Fibroblast of the aortic adventitia (primary cell): ENCODE results near the gene ELL2. TPM values are rescaled to one million over a fixed set of nuclear protein-coding genes. Genes with fewer than 3 reads are reported as not detected.

ENCODE experiments used
- DNase-seq: peaks from one replicate; pipeline ENCODE4 v3.0.0-alpha.2; 2010; ENCODE audit warnings: low read depth
- H3K4me3 ChIP-seq: 2 replicates; pipeline ENCODE4 v1.5.1; 2011; ENCODE audit warnings: low read depth, mild to moderate bottlenecking, control low read depth, low read length, moderate library complexity
- total RNA-seq: library from RNA; depleted of rRNA; stranded (reverse); fragments of >200 nt; gene quantifications from 2 replicates; pipeline ENCODE4 v1.2.3, GENCODE V29; 2012; ENCODE audit warnings: low replicate concordance
- TF ChIP-seq, protein P1 (sequence below): IDR thresholded peaks from 2 replicates; pipeline ENCODE4 v1.5.1; 2011; ENCODE audit warnings: mild to moderate bottlenecking, low read length, control low read depth, inconsistent platforms; ENCODE audit not compliant: insufficient read depth

Gene ELL2
- total RNA-seq, 1 donor: 51.1 TPM

DNA sequence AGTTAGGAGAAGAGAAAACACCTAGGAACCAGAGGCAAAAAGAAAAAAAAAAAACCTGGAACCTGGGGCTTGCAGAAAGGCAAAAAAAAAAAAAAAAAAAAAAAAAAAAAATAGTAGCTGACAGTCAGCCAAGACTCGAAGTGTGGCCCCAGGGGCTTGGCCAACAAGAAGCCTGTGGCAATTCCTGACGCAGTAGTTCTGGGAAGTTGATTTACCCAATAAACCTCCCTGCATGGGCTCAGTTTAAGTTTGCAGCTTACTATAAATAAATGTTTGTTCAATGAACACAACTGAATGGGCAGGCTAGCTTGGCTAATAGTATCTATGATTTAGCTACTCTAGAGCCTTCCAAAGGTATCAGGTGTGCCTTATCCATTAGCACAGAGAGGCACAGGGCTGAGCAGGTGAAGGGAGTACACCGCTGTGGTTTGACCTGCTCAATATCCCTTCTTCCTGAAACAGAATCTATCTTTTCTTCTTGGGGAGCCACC is 117.9 kb downstream of the ELL2 start:
- peak; percentile 73 for DNase-seq
- TF ChIP-seq, protein P1, sequence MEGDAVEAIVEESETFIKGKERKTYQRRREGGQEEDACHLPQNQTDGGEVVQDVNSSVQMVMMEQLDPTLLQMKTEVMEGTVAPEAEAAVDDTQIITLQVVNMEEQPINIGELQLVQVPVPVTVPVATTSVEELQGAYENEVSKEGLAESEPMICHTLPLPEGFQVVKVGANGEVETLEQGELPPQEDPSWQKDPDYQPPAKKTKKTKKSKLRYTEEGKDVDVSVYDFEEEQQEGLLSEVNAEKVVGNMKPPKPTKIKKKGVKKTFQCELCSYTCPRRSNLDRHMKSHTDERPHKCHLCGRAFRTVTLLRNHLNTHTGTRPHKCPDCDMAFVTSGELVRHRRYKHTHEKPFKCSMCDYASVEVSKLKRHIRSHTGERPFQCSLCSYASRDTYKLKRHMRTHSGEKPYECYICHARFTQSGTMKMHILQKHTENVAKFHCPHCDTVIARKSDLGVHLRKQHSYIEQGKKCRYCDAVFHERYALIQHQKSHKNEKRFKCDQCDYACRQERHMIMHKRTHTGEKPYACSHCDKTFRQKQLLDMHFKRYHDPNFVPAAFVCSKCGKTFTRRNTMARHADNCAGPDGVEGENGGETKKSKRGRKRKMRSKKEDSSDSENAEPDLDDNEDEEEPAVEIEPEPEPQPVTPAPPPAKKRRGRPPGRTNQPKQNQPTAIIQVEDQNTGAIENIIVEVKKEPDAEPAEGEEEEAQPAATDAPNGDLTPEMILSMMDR: no peak
- H3K4me3 ChIP-seq: no peak overlapping the region

DNA sequence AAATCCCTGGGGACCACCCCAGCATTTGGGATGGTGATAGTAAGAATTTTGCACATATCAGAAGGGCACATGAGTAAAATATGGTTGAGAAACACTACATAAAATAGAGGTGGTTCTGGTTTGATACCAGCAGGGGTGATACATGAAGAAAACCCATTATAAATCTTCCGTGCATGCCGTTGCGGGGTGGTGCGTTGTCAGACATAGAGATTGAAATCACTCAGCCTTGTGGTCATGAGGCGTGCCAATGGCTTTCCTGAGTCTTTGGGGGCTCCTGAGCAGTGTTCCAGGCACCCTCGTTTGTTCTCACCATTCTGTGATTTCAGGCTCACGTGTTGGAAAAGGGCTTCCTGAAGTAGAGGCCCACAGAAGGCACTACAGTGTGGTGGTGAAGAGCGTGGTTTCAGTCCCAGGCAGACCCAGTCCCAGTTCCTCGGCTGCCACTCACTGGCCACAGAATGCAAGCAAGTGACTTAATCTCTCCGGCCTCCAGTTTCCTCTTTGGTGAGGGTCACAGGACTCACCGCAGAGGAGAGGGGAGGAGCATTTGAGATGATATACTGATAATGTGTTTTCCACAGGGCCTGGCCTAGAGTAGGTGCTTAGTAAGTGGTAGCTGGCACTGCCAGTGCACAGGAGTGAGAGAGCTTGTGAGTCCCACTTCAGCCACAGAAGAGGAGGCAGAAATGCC is 118.7 kb downstream of the ELL2 start:
- TF ChIP-seq, protein P1: no peak
- no peak overlapping the region for H3K4me3 ChIP-seq
- peak; percentile 41 for DNase-seq

DNA sequence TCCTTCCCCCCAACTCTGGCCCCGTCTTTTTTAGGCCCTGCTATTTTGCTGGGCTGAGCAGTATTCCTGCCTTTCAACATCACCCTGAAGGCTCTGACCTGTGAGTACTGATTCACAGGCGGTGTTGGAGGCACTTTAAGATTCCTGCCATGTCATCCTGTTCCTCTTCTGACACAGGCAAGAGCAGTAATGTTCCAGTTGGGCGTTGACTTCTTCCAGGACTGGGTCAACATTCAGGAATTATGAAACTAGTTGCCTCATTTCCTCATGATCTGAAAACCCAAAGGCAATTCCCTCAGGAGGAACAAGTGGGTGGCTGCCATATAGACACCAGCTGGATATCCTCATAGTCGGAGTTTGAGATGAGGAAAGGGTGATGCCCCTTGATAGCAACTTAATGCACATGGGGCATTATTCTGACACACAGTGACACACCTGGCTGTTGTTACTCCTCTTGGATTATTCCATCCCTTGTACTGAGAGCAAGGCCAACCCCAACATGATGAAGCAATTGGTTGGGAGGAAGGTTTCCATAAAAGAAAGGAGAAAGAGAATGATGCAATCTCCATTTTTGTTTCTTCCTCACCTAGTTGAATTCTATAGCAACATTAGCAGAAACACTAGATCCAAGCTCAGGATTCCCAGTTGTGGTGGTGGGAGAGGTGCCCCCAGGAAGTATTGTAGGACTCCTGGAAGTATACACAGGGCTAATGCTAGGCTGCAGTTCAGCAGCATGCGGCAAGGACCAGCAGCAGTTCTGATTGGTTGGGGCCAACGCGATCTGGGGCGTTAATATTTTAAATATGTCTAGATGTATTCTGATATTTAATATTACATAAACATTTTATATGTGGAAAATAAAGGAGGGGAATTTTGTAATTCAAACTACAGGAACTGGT is 119.5 kb downstream of the ELL2 start:
- H3K4me3 ChIP-seq: no peak overlapping the region
- TF ChIP-seq, protein P1: no peak
- DNase-seq: peak; percentile 97

DNA sequence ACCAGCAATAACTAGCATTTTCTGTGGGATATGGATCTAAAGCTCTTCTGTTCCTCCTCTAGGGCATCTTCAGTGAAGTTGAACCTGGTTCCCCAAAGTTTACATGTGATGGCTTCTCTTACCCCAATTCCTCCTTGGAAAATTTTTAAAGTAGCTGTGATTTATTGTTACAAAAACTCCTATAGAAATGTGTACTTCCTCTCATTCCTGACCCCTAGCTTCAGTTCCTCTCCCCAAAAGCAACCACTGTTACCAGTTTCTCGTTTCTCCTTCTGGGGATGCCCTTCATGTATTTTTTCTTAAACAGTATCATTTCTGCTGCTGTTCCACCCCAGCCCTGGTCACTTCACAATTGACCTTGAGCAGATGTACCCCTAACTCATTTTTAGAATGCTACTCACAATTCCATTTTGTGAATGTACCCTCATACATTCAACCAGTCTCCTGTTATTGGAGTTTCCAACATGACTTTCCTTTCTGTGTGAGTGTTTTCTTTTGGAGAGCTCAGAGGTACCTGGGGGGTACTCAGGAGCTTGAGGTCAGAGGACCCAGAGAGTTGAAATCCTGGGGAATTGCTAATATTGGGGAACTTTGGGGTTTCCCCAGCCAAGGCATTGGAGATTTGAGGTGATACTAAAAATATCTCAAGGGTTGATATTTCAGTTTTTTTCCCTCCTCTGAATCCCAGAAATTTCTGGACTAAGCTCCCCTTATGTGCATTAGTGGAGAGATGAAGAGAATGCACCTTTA is 120.5 kb downstream of the ELL2 start:
- DNase-seq: no peak
- no peak overlapping the region for H3K4me3 ChIP-seq
- TF ChIP-seq, protein P1: no peak

DNA sequence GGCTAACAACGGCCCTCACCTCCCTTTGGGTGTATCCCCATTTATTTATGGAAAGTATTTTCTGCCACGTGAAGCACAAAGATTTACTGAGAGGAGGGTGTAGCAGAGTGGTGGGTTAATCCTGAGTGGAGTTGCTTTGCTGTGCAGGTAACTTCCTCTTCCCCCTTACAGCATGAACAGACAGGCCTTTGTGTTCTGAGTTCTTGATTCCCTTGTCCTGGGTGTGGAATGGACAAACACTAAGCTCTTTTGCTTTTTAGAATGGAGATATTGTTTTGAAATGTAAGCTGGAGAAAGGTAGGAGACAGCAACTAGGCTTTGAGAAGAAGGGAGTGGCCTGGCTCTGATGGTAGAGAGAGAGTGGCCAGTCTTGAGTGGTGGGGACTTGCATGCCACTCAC is 122.0 kb downstream of the ELL2 start:
- TF ChIP-seq, protein P1: no peak
- no peak for DNase-seq
- H3K4me3 ChIP-seq: no peak overlapping the region

DNA sequence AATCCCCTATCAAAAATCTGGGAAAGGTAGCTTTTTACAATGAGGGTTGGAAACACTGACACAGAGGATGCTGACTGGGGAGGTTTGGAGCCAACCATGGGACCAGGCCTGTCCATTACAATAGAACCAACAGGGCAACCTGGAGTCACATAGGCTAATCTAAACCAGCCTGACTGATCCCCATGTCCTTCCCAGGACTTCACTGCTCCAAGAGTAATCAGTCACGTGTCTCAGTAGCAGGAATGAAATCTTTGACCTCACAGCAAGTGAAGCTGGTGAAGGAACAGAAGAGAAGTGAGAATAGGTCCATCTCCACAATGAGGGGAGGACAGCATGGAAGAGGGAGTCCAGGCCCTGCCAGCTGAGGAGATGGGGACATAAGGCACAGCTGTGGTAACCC is 123.1 kb downstream of the ELL2 start:
- TF ChIP-seq, protein P1: no peak
- DNase-seq: no peak
- no peak overlapping the region for H3K4me3 ChIP-seq
